ENCODE measurements around the gene PPP1R2B.

GRCh38 chr5:156836846-156837245 lies 13.2 kb upstream of the PPP1R2B start:
- TF ChIP-seq POLR2A (IDR thresholded peaks at IDR 0.05; ENCODE audit: low read length) (no peak), GATA1 (IDR thresholded peaks at IDR 0.05; ENCODE audit: low read depth, low read length) (no peak)
